HG03175 (cell line): Measurements from ENCODE around the gene CTNNBL1.
"Not testable (repeated sequence)": the region's sequence is repeated elsewhere in the genome, so short reads cannot be mapped to it uniquely, and the experiment has no call there.

Source experiments
- ATAC-seq: cut with Tn5 transposase; IDR thresholded peaks from one replicate; pipeline ENCODE4 v1.9.1; 2021; ENCODE audit warnings: mild to moderate bottlenecking, moderate library complexity; ENCODE audit not compliant: unreplicated experiment

Gene CTNNBL1, protein sequence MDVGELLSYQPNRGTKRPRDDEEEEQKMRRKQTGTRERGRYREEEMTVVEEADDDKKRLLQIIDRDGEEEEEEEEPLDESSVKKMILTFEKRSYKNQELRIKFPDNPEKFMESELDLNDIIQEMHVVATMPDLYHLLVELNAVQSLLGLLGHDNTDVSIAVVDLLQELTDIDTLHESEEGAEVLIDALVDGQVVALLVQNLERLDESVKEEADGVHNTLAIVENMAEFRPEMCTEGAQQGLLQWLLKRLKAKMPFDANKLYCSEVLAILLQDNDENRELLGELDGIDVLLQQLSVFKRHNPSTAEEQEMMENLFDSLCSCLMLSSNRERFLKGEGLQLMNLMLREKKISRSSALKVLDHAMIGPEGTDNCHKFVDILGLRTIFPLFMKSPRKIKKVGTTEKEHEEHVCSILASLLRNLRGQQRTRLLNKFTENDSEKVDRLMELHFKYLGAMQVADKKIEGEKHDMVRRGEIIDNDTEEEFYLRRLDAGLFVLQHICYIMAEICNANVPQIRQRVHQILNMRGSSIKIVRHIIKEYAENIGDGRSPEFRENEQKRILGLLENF

DNA sequence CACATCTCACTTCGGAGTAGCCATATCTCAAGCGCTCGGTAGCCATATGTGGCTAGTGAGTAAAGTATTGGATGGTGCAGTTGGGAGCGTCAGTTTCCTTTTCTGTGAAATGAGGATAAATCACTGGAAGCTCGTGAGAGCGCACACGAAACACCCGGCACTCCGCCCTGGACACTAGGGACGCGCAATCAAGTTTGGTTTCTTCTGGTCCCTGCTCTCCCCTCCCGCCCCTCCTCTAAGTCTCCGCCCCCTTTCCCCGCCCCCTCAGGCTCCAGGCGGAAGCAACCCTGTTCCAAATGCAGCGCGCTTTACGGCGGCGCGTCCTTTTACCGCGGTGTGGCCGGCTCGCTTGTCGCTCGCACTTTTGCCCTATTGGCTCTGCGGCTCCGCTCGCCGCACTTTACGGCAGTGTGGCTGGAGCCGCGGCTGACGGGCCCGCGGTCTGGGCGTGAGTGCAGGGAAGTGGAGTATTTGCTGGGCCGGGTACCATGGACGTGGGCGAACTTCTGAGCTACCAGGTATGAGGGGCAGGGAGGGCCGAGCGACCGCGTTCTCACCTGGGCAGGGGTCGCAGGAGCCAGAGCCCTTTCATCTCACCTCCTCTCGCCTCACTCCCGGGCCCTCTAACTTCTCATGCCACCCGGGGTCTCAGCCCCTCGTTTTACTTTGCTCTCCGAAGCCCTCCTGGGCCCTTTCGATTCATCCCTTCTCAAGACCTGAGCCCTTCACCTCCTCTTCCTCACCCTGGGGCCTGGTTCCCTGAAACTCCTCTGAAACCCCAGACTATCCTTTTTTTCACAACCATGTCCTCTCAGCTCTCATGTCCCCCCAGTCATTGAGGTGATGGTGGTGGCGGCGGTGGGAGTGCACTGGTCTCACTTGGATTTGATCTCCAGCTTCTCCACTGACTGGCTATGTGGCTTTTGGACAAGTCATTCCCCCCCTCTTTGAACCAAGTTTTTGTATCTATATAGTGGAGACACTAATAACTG is at the start of gene CTNNBL1:
TSS of gene CTNNBL1 (plus strand) at position 396 of the 992 bp plus-strand sequence. CDS start at position 489, 93 bp downstream.
- peak; percentile 78 for ATAC-seq

DNA sequence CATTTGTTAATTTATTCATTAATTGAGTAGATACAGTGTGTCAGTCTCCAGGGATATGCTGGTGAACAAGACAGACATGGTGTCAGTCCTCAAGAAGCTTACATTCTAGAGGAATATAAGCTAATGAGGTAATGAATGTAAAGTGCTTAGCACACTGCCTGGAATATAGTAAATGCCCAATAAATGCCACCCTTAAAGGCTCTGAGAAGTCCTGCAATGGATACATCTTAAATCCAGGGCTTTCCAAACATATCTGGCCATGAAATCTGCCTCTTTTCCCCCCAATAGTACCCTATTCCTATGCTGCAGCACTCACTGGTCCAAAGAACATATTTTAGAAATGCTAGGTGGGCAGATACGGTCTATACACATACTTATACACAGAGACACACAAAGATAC is 49.2 kb upstream of the CTNNBL1 start:
- no peak for ATAC-seq

DNA sequence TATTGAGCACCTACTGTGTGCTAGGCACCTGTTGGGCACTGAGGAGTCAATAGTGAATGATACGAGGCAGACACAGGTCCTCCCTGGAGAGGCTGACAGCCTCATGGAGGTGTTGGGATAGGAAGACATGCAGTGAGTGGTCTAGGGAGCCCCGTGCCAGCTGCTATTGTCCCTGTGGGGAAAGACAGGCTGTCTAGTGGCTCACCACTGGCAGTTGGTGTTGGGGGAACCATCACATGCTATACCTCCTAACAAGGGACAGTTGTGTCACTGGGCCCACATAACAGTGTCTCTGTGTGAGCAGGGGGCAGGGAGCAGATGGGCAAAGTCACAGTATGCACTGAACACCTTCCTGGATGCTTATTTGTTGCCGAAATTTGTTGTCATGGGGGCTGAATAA is 45.9 kb upstream of the CTNNBL1 start:
- no peak for ATAC-seq

DNA sequence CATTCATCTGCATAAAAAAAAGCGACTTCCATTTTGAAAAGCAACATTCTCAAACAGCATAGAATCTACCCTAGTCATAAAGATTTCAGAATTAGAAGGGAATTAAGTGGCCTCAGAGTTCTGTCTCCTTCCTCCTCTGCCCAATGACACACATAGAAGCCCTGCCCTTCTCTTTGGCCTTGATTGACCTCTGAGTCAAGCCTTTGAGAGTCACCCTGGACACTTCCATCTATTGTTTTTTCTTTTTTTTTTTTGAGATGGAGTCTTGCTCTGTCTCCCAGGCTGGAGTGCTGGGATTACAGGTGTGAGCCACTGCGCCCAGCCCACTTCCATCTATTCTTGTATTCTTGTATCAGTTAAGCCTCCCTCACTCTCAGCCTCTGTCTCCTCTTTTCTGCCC is 44.8 kb upstream of the CTNNBL1 start:
- no peak for ATAC-seq

DNA sequence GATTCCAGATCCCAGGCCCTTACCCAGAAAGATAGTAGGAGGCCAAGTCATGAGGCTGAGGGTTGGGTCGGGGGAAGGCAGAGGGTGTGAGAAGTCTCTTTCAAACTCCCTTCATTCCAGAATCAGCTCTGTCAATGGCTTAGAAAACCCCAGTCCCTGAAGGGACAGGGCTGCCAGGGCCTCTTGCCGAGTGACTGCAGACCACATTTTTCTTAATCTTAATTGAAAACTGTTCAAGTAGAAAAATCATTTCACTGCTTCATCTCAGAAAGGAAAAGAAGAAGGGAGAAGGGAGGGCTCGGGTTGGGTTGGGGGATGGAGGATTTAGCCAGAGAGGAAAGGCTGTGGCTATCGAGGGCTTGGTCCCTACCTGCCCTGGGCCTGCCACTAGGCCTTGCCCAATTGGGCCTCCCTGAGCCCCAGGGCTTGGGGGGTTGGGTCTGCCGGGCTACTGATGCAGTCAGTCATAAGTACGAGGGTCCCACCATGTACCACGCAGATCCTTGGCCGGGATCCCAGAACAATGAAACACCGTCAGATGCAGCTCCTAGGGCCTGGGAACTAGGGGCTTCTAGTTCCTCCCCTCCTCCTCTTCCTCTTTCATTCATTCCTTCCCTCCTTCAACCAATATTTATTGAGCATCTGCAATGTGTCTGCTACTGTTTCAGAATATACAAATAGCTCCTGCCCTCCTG is 44.0 kb upstream of the CTNNBL1 start:
- ATAC-seq: no peak

DNA sequence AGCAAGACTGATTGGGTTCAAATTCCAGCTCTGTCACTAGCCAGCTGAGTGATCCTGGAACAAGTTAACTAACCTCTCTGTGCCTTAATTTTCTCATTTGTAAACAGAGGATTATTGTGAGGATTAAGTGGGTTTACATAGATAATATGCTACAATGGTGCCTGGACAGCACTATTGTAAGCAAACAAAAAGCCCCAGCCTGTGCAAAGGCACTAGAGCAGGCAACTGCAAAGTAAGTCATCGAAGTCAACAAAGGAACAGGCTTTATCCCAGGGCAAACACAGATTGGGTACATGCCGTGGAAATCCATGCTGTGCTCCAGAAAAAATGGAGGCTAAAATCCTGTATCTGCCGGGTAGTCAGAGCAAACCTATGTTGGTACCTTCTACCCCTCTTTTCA is 43.2 kb upstream of the CTNNBL1 start:
- ATAC-seq: no peak

DNA sequence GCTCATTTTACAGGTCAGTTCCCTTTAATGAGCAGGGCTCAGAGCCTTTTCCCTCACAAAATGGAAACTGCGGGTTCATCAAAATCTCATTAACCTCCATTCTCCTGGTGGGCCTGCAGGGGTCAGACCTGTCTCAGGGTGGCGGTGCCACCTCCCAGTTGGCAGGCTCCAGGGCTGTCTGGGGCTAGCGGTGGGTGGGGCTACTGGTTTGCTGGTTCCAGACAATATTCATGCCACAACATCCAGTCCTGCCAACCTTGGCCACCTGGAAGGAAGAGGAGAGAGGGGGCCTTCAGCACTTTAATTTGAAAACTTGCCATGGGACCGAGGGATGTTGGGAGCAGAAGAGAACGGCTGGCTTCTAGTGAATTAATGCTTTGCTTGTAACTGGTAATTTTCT is 41.9 kb upstream of the CTNNBL1 start:
- no peak for ATAC-seq

DNA sequence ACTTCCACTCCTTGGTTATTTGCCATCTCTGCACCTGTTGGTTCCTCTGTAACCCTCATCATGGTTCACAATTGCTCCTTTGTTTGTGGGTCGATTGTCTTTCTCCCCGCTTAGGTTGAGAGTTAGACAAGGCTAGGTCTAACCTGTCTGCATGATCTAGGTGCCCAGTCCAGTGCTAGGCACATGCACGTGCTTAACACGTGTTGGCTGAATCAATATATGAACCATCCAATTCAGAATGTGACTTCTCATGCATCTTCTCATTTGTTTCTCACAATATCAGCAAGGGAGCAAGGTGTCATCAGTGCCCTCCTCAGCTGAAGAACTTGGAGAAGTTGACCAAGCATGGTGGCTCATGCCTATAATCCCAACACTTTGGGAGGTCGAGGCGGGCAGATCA is 36.9 kb upstream of the CTNNBL1 start:
- no peak for ATAC-seq

DNA sequence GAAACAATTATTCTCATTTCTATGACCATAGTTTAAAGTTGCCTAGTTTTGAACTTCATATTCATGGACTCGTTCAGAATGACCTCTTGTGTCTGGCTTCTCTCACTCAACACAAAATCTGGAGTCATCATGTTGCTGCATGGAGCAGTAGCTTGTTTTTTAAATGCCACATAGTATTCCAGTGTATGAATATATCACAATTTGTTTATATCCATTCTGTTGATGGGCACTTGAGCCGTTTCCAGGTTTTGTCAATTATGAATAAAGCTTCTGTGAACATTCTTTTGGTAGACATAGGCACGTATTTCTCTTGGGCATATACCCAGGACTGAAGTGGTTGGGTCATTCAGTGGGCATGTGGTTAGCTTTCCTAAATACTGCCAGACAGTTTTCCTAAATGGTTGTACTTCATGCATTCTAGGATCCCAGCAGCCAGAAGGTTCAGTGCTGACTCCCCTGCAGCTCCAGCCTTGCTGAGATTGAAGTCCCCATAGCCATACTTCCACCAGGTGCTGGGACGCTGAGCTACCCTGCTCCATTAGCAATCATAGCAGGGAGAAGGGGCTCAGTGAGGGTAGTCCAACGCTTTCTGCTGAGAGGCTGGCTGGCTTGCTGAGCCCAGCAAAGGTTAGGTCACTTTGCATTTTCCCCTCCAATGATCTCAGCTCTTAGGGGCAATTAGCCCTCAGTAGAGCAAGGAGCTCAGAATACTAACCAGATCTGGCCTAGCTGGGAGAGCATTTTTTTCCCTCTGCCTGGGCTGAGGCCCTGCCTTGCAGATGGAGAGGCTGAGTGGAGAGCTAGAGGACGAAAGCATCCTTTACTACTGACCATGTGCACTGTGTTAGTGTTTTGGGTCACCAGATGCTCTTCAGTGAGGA is 35.7 kb upstream of the CTNNBL1 start:
- no peak for ATAC-seq

DNA sequence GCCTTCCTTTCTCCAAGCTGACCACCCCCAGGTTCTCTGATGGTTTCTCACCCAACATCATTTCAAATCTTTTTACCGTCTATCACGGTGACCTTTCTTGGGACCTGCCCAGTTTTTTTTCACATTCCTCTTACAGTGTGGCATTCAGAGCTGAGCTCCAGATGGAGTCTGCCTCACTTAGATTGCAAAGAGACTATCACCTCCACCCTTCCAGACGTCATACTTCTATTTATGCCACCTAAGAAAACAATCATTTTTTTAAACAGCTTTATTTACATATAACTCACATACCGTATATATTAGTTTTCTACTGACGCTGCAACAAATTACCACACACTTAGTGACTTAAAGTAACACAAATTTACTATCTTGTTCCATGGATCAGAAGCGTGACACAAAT is 32.3 kb upstream of the CTNNBL1 start:
- no peak for ATAC-seq

DNA sequence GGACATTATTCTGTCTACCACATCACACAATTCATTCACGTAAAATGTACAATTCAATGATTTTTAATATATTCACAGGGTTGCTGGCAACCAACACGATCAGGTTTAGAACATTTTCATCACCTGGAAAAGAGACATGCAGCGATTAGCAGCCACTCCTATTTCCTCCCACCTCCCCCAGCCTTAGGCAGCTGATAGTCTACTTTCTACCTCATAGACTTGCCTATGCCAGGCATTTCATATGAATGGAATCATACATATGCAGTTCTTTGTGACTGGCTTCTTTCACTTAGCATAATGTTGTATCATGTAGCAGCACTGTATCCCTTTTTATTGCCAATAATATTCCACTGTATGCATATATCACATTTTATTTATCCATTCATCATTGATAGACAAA is 31.5 kb upstream of the CTNNBL1 start:
- ATAC-seq: no peak

DNA sequence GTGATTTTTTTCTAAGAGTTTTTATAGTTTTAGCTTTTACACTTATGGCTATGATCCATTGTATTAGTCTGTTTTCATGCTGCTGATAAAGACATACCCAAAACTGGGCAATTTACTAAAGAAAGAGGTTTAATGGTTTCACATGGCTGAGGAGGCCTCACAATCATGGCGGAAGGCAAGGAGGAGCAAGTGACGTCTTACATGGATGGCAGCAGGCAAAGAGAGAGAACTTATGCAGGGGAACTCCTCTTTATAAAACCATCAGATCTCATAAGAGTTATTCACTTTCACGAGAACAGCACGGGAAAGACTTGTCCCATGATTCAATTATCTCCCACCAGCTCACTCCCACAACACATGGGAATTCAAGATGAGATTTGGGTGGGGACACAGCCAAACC is 29.2 kb upstream of the CTNNBL1 start:
- not testable (repeated sequence) for ATAC-seq

DNA sequence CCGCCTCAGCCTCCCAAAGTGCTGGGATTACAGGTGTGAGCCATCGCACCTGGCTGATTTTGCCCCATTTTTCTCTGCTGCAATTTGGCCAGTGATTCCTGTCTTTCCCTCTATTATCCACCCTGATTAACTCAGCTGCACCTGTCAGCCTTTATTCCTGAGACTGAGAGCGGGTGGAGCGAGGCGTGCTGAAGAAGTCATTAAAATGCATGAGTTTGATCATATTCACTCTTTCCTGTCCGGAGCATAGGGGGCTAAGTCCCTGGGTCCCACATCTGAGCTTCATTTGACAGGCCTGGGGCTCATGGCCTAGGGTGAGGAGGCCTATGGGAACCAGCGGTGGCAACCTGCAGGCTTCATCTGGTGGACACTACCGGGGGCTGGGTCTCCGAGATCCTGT is 25.7 kb upstream of the CTNNBL1 start:
- no peak for ATAC-seq

DNA sequence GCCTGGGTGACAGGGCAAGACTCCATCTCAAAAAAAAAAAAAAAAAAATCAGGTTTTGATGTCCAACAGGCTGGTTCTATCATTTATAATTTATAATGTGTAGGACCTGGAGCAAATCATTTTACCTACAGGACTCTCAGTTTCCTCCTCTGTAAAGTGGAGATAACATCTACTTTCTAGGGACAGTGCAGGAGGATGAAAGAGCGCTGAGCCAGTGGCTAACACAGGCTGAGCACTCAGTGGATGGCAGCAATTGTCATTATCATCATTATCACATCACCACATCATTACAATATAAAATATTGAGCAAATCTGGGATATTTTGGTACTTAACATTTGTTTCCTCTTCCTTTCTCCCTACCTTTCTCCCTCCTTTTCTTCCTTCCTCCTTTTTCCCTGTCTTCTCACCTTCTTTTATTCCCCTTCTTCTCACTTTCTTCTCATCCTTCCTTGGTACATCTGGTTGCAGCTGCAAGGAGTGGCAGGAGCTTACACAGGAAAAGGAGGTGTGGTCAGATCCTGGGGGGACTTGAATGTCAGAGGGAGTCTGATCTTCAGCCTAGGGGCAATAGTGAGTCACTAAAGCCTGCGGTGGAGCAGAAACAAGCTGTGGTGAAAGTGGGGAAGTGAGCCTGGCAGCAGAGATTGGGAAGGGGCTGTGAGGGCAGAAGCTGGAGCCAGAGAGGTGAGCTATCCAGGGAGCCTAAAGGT is 24.6 kb upstream of the CTNNBL1 start:
- ATAC-seq: no peak

DNA sequence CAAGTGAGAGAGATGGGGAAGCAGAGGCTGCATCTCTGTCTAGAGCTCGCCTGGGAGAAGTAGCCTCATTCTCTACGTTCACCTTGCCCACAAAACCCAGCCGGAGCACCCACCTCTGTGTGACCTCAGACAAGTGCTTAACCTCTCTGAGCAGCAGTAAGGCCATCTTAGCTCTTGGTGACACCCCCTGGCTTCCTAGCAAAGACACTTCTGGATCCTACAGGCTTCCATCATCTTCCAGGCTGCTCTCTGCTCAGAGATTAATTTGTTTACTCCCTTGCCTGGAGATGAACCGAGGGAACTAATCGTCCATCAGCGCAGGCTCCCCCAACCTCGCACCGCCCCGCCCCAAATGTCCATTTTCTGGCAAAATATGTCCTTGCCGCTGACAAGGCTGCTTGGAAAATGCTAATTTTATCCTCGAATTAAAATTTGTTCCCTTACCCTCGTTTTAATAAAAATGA is 24.0 kb upstream of the CTNNBL1 start:
- no peak for ATAC-seq

DNA sequence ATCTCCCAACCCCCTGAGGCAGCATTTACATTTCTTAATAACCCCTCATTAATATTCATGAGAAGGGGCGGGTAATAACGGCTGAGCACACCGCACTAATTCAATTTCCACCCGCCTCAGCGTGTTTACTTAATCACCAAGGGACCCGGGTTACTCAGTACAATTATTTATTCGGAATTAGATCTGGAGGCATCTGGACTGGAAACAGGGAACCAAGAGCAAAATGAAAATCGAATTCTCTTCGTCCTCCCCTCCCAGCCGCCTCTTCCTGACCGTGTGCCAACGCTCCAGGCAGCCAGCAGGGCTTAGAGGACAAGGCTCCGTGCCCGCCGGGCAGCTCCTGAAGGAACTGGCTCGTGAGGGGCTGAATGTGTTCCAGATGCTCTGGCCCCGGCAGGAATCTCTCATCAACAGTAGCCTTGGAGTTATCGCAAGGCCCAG is 23.5 kb upstream of the CTNNBL1 start:
- no peak for ATAC-seq

DNA sequence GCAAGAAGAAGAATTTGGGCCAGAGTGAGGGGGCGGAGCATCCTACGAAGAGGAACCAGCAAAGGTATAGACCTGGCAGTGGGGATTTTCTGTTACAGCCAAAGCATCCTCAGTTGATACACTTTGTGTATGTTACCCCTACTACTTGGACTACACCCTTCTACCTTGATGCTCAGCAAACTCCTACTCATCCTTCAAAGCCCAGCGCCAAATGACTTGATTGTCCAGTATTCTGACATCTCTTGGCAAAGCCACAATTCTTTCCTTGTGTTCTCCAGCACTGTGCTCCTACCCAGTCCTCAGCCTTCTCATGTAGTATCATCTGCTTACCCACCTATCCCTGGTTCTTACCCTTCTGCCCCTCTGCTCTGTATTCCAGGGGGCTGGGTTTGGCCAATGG is 21.7 kb upstream of the CTNNBL1 start:
- no peak for ATAC-seq

DNA sequence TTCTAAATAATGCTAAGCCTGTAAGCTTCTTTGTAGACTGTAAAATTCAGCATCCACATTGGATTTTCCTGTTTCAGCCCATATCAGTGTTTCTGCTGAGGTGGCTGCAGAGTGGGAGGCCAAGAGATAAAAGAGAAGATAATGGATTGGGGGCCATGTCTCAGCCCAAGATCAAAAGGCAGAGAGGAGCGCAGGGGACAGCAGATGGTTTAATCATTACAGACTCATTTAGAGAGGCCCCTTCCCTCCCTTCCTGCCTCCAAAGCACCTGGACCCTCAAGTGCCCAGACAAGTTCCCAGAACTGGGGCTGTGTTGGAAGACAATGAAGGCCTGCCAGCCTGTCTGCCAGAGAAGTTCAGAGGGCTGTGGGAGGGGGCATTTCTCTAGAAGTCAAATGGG is 20.4 kb upstream of the CTNNBL1 start:
- ATAC-seq: no peak

DNA sequence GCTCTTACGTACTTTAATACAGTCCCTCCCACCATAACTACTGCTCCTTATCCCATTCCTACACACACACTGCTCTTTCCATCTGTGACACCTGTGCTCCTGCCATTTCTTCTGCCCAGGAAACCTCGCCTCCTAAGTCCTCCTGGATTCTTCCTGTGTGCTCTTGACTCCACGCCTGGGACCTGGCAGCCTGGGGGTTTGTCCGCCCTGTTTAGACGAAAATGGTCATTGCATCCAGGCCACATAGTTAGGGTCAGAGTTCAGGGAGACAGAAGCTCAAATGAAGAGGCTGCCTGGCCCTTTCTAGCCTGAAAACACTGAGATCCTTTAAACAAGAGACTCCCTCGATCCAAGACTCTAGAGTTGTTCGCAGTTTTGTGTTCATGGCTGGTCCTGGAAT is 17.4 kb upstream of the CTNNBL1 start:
- ATAC-seq: no peak
